ENCODE results near the gene TACSTD2. TPM values are rescaled to one million over a fixed set of nuclear protein-coding genes. Genes with fewer than 3 reads are reported as not detected.

Gene TACSTD2
- total and polyA plus RNA-seq, 12 donors: 0.22 to 2.5 (median 0.92) TPM; not detected in 1

DNA sequence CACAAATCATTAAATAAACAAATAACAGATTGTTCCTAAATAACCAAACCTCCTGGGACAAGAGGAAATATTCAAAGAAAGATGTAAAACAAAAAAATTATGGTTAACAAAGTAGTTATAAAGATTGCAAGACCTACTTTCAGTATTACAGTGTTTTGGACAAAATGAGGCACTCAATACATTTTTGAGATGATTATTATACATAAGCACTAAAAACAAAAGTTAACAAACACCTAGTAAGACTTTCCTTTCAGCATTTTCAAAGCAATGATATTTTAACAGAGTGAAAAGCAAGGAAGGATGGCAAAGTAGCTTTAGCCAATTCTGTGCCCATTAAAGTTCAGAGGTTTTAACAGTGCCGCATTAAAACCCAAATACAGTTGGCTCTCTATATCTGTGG, 47.8 kb downstream of the TACSTD2 start:
- Histone ChIP-seq H3K4me3 (no peak overlapping the region), H3K27ac (no peak overlapping the region), H3K27me3 (no peaks in the 10 kb centered on the region), H3K36me3 (replicated peaks in 1 of 2) (no peaks in the 10 kb centered on the region), H3K4me1 (replicated peaks in 1 of 2) (no peaks in the 10 kb centered on the region), H3K9me3 (replicated peaks in 1 of 3) (no peaks in the 10 kb centered on the region)
- intact Hi-C loops (cut with DNase I): no loop called here
- DNase-seq: no peak
- WGBS, 4 donors: 95 to 100% (median 98%) methylated on average over 1 of the region's 1 CpG
- TF ChIP-seq POLR2A (IDR thresholded peaks at IDR 0.05): no peak
- TF ChIP-seq, protein P1, sequence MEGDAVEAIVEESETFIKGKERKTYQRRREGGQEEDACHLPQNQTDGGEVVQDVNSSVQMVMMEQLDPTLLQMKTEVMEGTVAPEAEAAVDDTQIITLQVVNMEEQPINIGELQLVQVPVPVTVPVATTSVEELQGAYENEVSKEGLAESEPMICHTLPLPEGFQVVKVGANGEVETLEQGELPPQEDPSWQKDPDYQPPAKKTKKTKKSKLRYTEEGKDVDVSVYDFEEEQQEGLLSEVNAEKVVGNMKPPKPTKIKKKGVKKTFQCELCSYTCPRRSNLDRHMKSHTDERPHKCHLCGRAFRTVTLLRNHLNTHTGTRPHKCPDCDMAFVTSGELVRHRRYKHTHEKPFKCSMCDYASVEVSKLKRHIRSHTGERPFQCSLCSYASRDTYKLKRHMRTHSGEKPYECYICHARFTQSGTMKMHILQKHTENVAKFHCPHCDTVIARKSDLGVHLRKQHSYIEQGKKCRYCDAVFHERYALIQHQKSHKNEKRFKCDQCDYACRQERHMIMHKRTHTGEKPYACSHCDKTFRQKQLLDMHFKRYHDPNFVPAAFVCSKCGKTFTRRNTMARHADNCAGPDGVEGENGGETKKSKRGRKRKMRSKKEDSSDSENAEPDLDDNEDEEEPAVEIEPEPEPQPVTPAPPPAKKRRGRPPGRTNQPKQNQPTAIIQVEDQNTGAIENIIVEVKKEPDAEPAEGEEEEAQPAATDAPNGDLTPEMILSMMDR (IDR thresholded peaks at IDR 0.05): no peak

GRCh38 chr1:58528518-58528917, 48.5 kb downstream of the TACSTD2 start:
- no peaks in the 10 kb centered on the region for H3K27me3 ChIP-seq
- WGBS, 4 donors: 68 to 82% (median 75%) methylated on average over 3 of the region's 3 CpGs
- intact Hi-C loops (cut with DNase I): no loop called here
- H3K4me3 ChIP-seq: no peak overlapping the region
- H3K9me3 ChIP-seq (replicated peaks in 1 of 3): no peaks in the 10 kb centered on the region
- H3K4me1 ChIP-seq (replicated peaks in 1 of 2): no peaks in the 10 kb centered on the region
- no peak for TF ChIP-seq POLR2A (IDR thresholded peaks at IDR 0.05)
- TF ChIP-seq, protein P1 (IDR thresholded peaks at IDR 0.05): no peak
- DNase-seq: no peak
- no peak overlapping the region for H3K27ac ChIP-seq
- no peaks in the 10 kb centered on the region for H3K36me3 ChIP-seq (replicated peaks in 1 of 2)

Other genes starting within 250 kb of the TACSTD2 start
- gene OMA1, start 30.5 kb downstream of the TACSTD2 start, total RNA-seq: 10 to 100 TPM; 16.2 to 43.5 (median 31.4) TPM
- gene OMA1, start 30.5 kb downstream of the TACSTD2 start, polyA plus RNA-seq: 10 to 100 TPM; 18.4 to 44.9 (median 41.3) TPM
- gene MYSM1, start 122.8 kb upstream of the TACSTD2 start, total RNA-seq: 10 to 100 TPM in 7 of 9 donors, 1 to 10 TPM in 2; 7.7 to 23.7 (median 20.3) TPM
- gene MYSM1, start 122.8 kb upstream of the TACSTD2 start, polyA plus RNA-seq: 10 to 100 TPM; 12.3 to 25.9 (median 14.3) TPM
- gene JUN, start 206.8 kb upstream of the TACSTD2 start, total RNA-seq: 100 to 1,000 TPM in 1 of 9 donors, 10 to 100 TPM in 8; 29.4 to 250 (median 61.0) TPM
- gene JUN, start 206.8 kb upstream of the TACSTD2 start, polyA plus RNA-seq: 10 to 100 TPM; 35.9 to 54.9 (median 43.1) TPM